ENCODE data around the gene ECSIT.

DNA sequence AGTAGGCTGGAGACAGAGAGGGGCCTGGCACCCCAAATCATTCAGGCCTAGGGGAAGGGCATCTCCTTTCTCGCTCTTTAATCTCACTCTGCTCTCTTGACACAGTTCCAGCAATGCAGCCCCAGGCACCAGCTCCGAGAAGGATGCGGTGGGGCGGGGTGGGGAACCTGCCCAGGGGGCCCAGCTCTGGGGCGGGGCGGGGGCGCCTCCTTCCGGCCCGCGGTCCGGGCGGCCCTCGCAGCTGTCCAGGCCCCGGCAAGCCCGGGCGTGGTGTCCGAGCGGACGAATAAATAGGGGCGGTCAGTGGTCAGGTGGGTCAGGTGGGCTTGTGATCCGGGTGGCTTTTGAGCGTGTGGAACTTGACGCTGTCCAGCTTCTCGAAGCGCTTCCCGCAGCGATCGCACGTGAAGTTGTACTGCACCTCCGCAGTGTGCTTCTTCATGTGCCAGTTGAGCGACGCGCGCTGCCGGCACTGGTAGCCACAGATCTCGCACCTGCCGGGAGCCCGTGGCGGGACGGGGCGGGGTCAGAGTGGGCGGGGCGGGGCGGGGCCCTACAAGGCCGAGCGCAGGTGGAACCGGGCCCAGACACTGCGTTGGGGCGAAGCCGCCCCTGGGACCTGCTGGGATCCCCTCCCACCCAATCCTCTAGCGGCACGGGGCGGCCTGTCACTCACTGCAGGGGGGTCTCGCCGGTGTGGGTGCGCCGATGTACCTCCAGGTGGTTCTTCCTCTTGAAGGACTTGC lies 45.4 kb downstream of the ECSIT start:
- TF ChIP-seq EZH2phosphoT487 (IDR thresholded peaks at IDR 0.05; ENCODE audit: insufficient read depth, low read depth) (no peak), EZH2 (IDR thresholded peaks at IDR 0.05; ENCODE audit: insufficient read depth, poor library complexity, severe bottlenecking) (no peak)
